Natural killer cell (primary cell): ENCODE results near the gene VGLL1. TPM values are rescaled to one million over a fixed set of nuclear protein-coding genes. Genes with fewer than 3 reads are reported as not detected.

Experiments used
- ATAC-seq, 3 donors: fragments of 150-1000 bp in 2 of 3; fragments of 200-7000 bp in 1 of 3; cut with Tn5 transposase; 1 replicate in 1 of 3; 2 replicates in 2 of 3; pipeline ENCODE4 v1.10.0; 2021; ENCODE audit warnings: mild to moderate bottlenecking in 2 of 3, moderate library complexity in 2 of 3
- DNase-seq, 2 donors: peaks; one replicate each; pipeline versions ENCODE4 v3.0.0 to v3.0.0-alpha.2; 2013 to 2021; ENCODE audit warnings: mixed read lengths in 1 of 2
- H3K27ac ChIP-seq: one replicate; pipeline ENCODE4 v1.5.1; 2013; ENCODE audit warnings: mild to moderate bottlenecking, low read length
- H3K27me3 ChIP-seq: one replicate; pipeline ENCODE4 v1.6.1; 2013; ENCODE audit warnings: low read length; ENCODE audit not compliant: control insufficient read depth, insufficient read depth
- H3K36me3 ChIP-seq: one replicate; pipeline ENCODE4 v1.6.1; 2013; ENCODE audit warnings: low read length; ENCODE audit not compliant: control insufficient read depth, insufficient read depth
- H3K4me1 ChIP-seq: one replicate; pipeline ENCODE4 v1.6.1; 2013; ENCODE audit warnings: low read length; ENCODE audit not compliant: control insufficient read depth, insufficient read depth
- H3K4me3 ChIP-seq: one replicate; pipeline ENCODE4 v1.5.1; 2013; ENCODE audit warnings: low read length
- H3K9me3 ChIP-seq: one replicate; pipeline ENCODE4 v1.6.1; 2013; ENCODE audit warnings: low read length; ENCODE audit not compliant: control insufficient read depth, insufficient read depth
- H3K27ac Mint-ChIP-seq, 2 donors: one replicate each; pipeline ENCODE4 v1.8.0; 2022; ENCODE audit warnings: mild to moderate bottlenecking in 2 of 2, mixed read lengths in 2 of 2, moderate library complexity in 1 of 2
- H3K27me3 Mint-ChIP-seq, 2 donors: one replicate each; pipeline ENCODE4 v1.8.0; 2022; ENCODE audit warnings: low read depth in 2 of 2, mixed read lengths in 2 of 2
- H3K36me3 Mint-ChIP-seq: one replicate; pipeline ENCODE4 v1.8.0; 2022; ENCODE audit warnings: mixed read lengths
- H3K4me1 Mint-ChIP-seq, 2 donors: one replicate each; pipeline ENCODE4 v1.8.0; 2022; ENCODE audit warnings: mixed read lengths in 2 of 2
- H3K4me3 Mint-ChIP-seq: one replicate; pipeline ENCODE4 v1.8.0; 2022; ENCODE audit warnings: mild to moderate bottlenecking, moderate library complexity, mixed read lengths
- H3K9me3 Mint-ChIP-seq, 2 donors: one replicate each; pipeline ENCODE4 v1.8.0; 2022; ENCODE audit warnings: mixed read lengths in 2 of 2
- CTCF ChIP-seq: fragments of 200-600 bp; IDR thresholded peaks from one replicate; pipeline ENCODE4 v1.8.0; 2022; ENCODE audit warnings: antibody characterized with exemption
- WGBS: methylation state at CpG from one replicate; pipeline ENCODE4 v1.1.7; 2013; ENCODE audit warnings: missing lambda C conversion rate; ENCODE audit not compliant: insufficient coverage; 5-methylcytosine and 5-hydroxymethylcytosine counted together
- intact Hi-C: fragments of 100-400 bp; cut with micrococcal nuclease; formaldehyde crosslinking; loops from one replicate; pipeline ENCODE4 v1.14.2; 2022
- total RNA-seq, 4 donors: library from RNA; stranded (reverse); fragments of 120-200 nt in 1 of 4; gene quantifications; one replicate each; pipeline versions ENCODE4 v1.2.3 to v1.2.4, GENCODE V29; 2013 to 2022

The VGLL1 gene
- total RNA-seq, 3 donors from 2014 or later (not counting 1 experiment from before 2014, with no cell fraction given) = not detected

DNA sequence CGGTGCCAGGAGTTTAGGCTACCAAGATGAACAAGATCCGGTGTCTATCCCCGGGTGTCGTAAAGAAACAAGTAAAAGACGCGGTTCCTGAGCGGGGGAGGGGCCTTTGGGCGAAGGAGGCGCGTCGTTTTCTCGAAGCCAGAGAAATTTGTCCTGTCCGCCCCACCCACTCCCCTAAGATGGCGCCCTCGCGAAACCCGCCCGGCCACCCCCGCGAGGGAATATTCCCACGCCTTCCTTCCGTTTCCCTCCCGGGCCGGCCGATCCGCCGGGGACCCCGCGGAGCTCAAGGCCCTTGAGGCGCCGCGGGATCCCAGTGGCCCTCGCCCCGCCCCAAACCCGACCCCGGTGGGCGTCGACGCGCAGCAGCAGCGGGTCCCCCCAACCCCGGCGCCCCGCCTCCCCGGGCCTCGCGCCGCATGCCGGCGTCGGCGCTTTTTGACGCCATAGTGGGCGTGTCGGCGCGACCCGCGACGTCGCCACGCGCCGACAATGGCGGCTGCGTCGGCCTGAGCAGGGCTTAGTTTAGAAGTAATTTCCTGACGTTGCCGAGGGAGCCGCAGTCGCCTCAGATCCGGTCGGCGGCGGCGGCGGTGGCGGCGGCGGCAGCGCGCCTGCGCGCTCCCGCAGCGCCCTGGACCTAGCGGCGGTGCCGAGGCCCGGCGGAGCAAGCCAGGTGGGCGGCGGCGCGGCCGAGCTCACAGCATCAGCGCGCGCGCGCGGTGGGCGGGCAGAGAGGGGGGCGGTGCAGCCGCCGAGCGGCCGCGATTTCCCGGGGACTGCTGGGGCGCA lies 35.1 kb upstream of the VGLL1 start:
- Mint-ChIP-seq H3K27ac (peak overlapping the region; percentile 93), H3K4me1 (peaks cover 12 to 16% of the 10 kb centered on the region in 2 donors), H3K36me3 (peaks cover 7% of the 10 kb centered on the region), H3K9me3 (no peaks in the 10 kb centered on the region), H3K27me3 (peaks cover 5 to 10% of the 10 kb centered on the region in 2 donors), H3K4me3 (peak overlapping the region; percentile 89)
- intact Hi-C loops = loop anchor here (2.0 to 10.0 kb wide), 3 partner anchors 90 to 522 kb away; partner anchors contain the start of gene MMGT1
- peaks cover 5% of the 10 kb centered on the region for H3K4me1 ChIP-seq
- no peaks in the 10 kb centered on the region for H3K9me3 ChIP-seq
- peak overlapping the region; percentile 84 for H3K4me3 ChIP-seq
- peak; percentile 79 to 92 (median 81) for ATAC-seq
- peak overlapping the region; percentile 96 for H3K27ac ChIP-seq
- no peaks in the 10 kb centered on the region for H3K27me3 ChIP-seq
- peaks cover 11% of the 10 kb centered on the region for H3K36me3 ChIP-seq
- WGBS = under 1% methylated on average over 98 of the region's 111 CpGs
- no peak for TF ChIP-seq CTCF
- peak; percentile 78 to 93 for DNase-seq

- 0% methylated on average over 30 of the region's 35 CpGs for WGBS
- H3K9me3 Mint-ChIP-seq = no peaks in the 10 kb centered on the region
- Histone ChIP-seq H3K9me3 (no peaks in the 10 kb centered on the region), H3K4me1 (peaks cover 5% of the 10 kb centered on the region), H3K36me3 (peaks cover 13% of the 10 kb centered on the region), H3K4me3 (peak within 1 kb of the TSS; percentile 84), H3K27me3 (no peaks in the 10 kb centered on the region), H3K27ac (peak within 1 kb of the TSS; percentile 96)
- DNase-seq (no peak), ATAC-seq (peak in 1 of 3 donors; percentile 0)
- H3K27me3 Mint-ChIP-seq = peaks cover 0 to 3% of the 10 kb centered on the region in 2 donors
- TF ChIP-seq CTCF = no peak
- H3K36me3 Mint-ChIP-seq = peaks cover 7% of the 10 kb centered on the region
- intact Hi-C loops = loop anchor here (2.0 to 10.0 kb wide), 3 partner anchors 89 to 523 kb away; partner anchors contain the start of gene MMGT1
- H3K4me1 Mint-ChIP-seq = peaks cover 12 to 16% of the 10 kb centered on the region in 2 donors
- peak within 1 kb of the TSS; percentile 89 for H3K4me3 Mint-ChIP-seq
- peak within 1 kb of the TSS; percentile 93 for H3K27ac Mint-ChIP-seq
Observed at GRCh38 chrX:136497556-136498052, 34.4 kb upstream of the VGLL1 start, which contains the start of gene HTATSF1. Gene HTATSF1, plus strand, starts transcription at chrX:136497592. Its CDS starts 93 bp downstream, at chrX:136497685.

DNA sequence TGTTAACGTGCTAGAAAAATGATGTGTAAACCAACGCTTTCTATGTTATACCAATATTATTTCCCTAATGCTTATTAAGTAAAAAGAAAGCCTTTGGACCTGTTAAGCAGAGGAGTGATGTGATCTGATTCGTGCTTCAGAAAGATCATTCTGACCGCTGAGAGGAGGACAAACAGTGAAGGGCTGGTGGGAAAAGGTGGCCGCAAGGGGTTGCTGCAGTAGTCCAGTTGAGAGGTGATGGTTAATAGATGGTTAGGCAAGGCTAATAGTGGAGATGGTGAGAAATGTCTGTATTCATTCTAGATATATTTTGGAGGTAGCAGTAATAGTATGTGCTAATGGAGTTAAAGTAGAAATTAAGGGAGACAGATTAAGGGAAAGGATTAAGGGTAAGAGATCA lies 12.9 kb upstream of the VGLL1 start:
- H3K27ac Mint-ChIP-seq = no peak overlapping the region
- H3K27me3 Mint-ChIP-seq = no peaks in the 10 kb centered on the region
- intact Hi-C loops = no loop called here

More for the DNA sequence above, 12.9 kb upstream of the VGLL1 start:
- H3K27ac ChIP-seq = no peak overlapping the region
- H3K9me3 Mint-ChIP-seq = no peaks in the 10 kb centered on the region
- no peaks in the 10 kb centered on the region for H3K27me3 ChIP-seq
- no peak overlapping the region for H3K4me3 ChIP-seq
- ATAC-seq (no peak), DNase-seq (no peak)
- TF ChIP-seq CTCF = no peak
- H3K4me1 Mint-ChIP-seq = no peaks in the 10 kb centered on the region
- WGBS = 83% methylated on average over 3 of the region's 5 CpGs
- no peaks in the 10 kb centered on the region for H3K4me1 ChIP-seq
- H3K4me3 Mint-ChIP-seq = no peak overlapping the region
- no peaks in the 10 kb centered on the region for H3K36me3 ChIP-seq
- H3K9me3 ChIP-seq = no peaks in the 10 kb centered on the region
- no peaks in the 10 kb centered on the region for H3K36me3 Mint-ChIP-seq
